Measurements from ENCODE around the gene PKP3. TPM values are rescaled to one million over a fixed set of nuclear protein-coding genes. Genes with fewer than 3 reads are reported as not detected.

Gene PKP3
- total RNA-seq, 1 donor from 2014 or later = 0.52 TPM

GRCh38 chr11:391117-392017, 2.6 kb upstream of the PKP3 start:
- intact Hi-C loops (cut with micrococcal nuclease) = no loop called here
- no peak for TF ChIP-seq CTCF (IDR thresholded peaks at IDR 0.05; ENCODE audit: borderline replicate concordance)
- Histone ChIP-seq H3K27ac (replicated peaks) (no peak overlapping the region), H3K4me3 (no peak overlapping the region), H3K9me3 (replicated peaks) (peaks cover 11% of the 10 kb centered on the region), H3K27me3 (ENCODE audit: low read depth) (peaks cover 48% of the 10 kb centered on the region), H3K4me1 (peaks cover 2% of the 10 kb centered on the region), H3K36me3 (no peaks in the 10 kb centered on the region)
- no peak for DNase-seq

- Histone ChIP-seq H3K27me3 (ENCODE audit: low read depth) (peaks cover 48% of the 10 kb centered on the region), H3K4me3 (no peak overlapping the region), H3K36me3 (no peaks in the 10 kb centered on the region), H3K9me3 (replicated peaks) (peaks cover 2% of the 10 kb centered on the region), H3K4me1 (peaks cover 10% of the 10 kb centered on the region), H3K27ac (replicated peaks) (no peak overlapping the region)
- no peak for TF ChIP-seq CTCF (IDR thresholded peaks at IDR 0.05; ENCODE audit: borderline replicate concordance)
- no peak for DNase-seq
- intact Hi-C loops (cut with micrococcal nuclease) = no loop called here
These were observed 1.8 kb upstream of the PKP3 start for GRCh38 chr11:392102-392777.

GRCh38 chr11:393219-394033, 583 bp upstream of the PKP3 start:
- Histone ChIP-seq H3K9me3 (replicated peaks) (no peaks in the 10 kb centered on the region), H3K4me1 (peaks cover 13% of the 10 kb centered on the region), H3K27ac (replicated peaks) (peak overlapping the region; percentile 44), H3K4me3 (no peak overlapping the region), H3K27me3 (ENCODE audit: low read depth) (peaks cover 48% of the 10 kb centered on the region), H3K36me3 (no peaks in the 10 kb centered on the region)
- TF ChIP-seq CTCF (IDR thresholded peaks at IDR 0.05; ENCODE audit: borderline replicate concordance) = no peak
- intact Hi-C loops (cut with micrococcal nuclease) = no loop called here
- no peak for DNase-seq

GRCh38 chr11:394858-395655, 1.0 kb downstream of the PKP3 start:
- Histone ChIP-seq H3K4me1 (peaks cover 13% of the 10 kb centered on the region), H3K27me3 (ENCODE audit: low read depth) (peaks cover 48% of the 10 kb centered on the region), H3K9me3 (replicated peaks) (no peaks in the 10 kb centered on the region), H3K4me3 (peak overlapping the region; percentile 39), H3K27ac (replicated peaks) (peak overlapping the region; percentile 44), H3K36me3 (no peaks in the 10 kb centered on the region)
- intact Hi-C loops (cut with micrococcal nuclease) = no loop called here
- TF ChIP-seq CTCF (IDR thresholded peaks at IDR 0.05; ENCODE audit: borderline replicate concordance) = no peak
- DNase-seq = no peak

Data from left ventricle myocardium inferior (tissue), 1 donor.